HCT116 (cell line): Measurements from ENCODE around the gene TANGO6. TPM values are rescaled to one million over a fixed set of nuclear protein-coding genes. Genes with fewer than 3 reads are reported as not detected.

ENCODE experiments used
- ATAC-seq: fragments of 200-7000 bp; cut with Tn5 transposase; 2 replicates; pipeline ENCODE4 v1.9.1; 2020; ENCODE audit warnings: mild to moderate bottlenecking, moderate library complexity
- BruUV-seq: library from RNA; stranded (reverse); fragments of 400-500 nt; replicated peaks from 2 replicates; lab custom pipeline; 2021; lab: Mats Ljungman, UMichigan
- CTCF ChIA-PET: fragments of 300-600 bp; sonication (Branson Sonifier 250); formaldehyde crosslinking; loops from one replicate; lab custom pipeline; 2021; ENCODE audit warnings: antibody characterized with exemption; lab: Charles Lee
- POLR2A ChIA-PET: fragments of 300-600, 350-600 bp; sonication (Branson Sonifier 250); formaldehyde crosslinking; loops from one replicate; lab custom pipeline; 2021; ENCODE audit warnings: antibody characterized with exemption; lab: Charles Lee
- RAD21 ChIA-PET, 2 experiments: fragments of 300-600 bp; sonication (Branson Sonifier 250); formaldehyde crosslinking; loops; one replicate each; lab custom pipeline; 2023; ENCODE audit warnings: low total read pairs in 2 of 2; ENCODE audit not compliant: uncharacterized antibody in 2 of 2, unreplicated experiment in 2 of 2, low non-redundant PET in 1 of 2; lab: Charles Lee
- DNase-seq: peaks from one replicate; pipeline ENCODE4 v3.0.0-alpha.2; 2010; ENCODE audit warnings: low read depth, low spot score
- H2AFZ ChIP-seq: fragments of 200-600 bp; shearing (Covaris generic), sonication (generic); 2 replicates; pipeline ENCODE4 v1.6.1; 2017; ENCODE audit warnings: low read depth, mixed run types, mixed read lengths, antibody characterized with exemption, low read length; ENCODE audit not compliant: poor library complexity, severe bottlenecking
- H3K27ac ChIP-seq: 2 replicates; pipeline ENCODE4 v1.5.1; 2012; ENCODE audit warnings: low read depth, low read length
- H3K27me3 ChIP-seq: fragments of 200-600 bp; sonication (generic); 2 replicates; pipeline ENCODE4 v1.6.1; 2016; ENCODE audit warnings: mixed run types, low read length, mixed read lengths; ENCODE audit not compliant: insufficient read depth
- H3K36me3 ChIP-seq, 2 experiments: fragments of 200-500 bp in 1 of 2; fragments of 200-600 bp in 1 of 2; sonication (Bioruptor generic) in 1 of 2; sonication (generic) in 1 of 2; 2 replicates each; pipeline versions ENCODE4 v1.5.1 to v1.6.1; 2014 to 2016; ENCODE audit warnings: low read length in 2 of 2, inconsistent platforms in 1 of 2, mixed read lengths in 1 of 2, mixed run types in 1 of 2; ENCODE audit not compliant: insufficient read depth in 2 of 2, control insufficient read depth in 1 of 2
- H3K4me1 ChIP-seq, 2 experiments: fragments of 200-600 bp in 1 of 2; sonication (generic) in 1 of 2; 2 replicates each; pipeline versions ENCODE4 v1.5.1 to v1.6.1; 2012 to 2017; ENCODE audit warnings: low read length in 2 of 2, inconsistent platforms in 1 of 2, mild to moderate bottlenecking in 1 of 2, mixed read lengths in 1 of 2, mixed run types in 1 of 2, moderate library complexity in 1 of 2; ENCODE audit not compliant: insufficient read depth in 2 of 2, control insufficient read depth in 1 of 2
- H3K4me2 ChIP-seq: fragments of 200-600 bp; sonication (generic); 2 replicates; pipeline ENCODE4 v1.6.1; 2017; ENCODE audit warnings: mixed run types, low read length, mixed read lengths
- H3K4me3 ChIP-seq, 2 experiments: fragments of 200-600 bp in 1 of 2; sonication (generic) in 1 of 2; replicated peaks in 1 of 2; 2 replicates each; pipeline ENCODE4 v1.5.1; 2011 to 2016; ENCODE audit warnings: low read length in 2 of 2, control low read depth in 1 of 2, low read depth in 1 of 2, mild to moderate bottlenecking in 1 of 2, mixed read lengths in 1 of 2, mixed run types in 1 of 2
- H3K79me2 ChIP-seq: fragments of 200-600 bp; sonication (generic); 2 replicates; pipeline ENCODE4 v1.6.1; 2017; ENCODE audit warnings: mild to moderate bottlenecking, mixed run types, low read length, moderate library complexity, mixed read lengths; ENCODE audit not compliant: insufficient read depth
- H3K9ac ChIP-seq: fragments of 200-600 bp; sonication (generic); 2 replicates; pipeline ENCODE4 v1.6.1; 2016; ENCODE audit warnings: low read length, mixed read lengths
- H3K9me2 ChIP-seq: fragments of 200-600 bp; sonication (generic), shearing (Covaris generic); 2 replicates; pipeline ENCODE4 v1.6.1; 2017; ENCODE audit warnings: mixed run types, mild to moderate bottlenecking, moderate library complexity; ENCODE audit not compliant: insufficient read depth
- H3K9me3 ChIP-seq, 2 experiments: fragments of 200-500 bp in 1 of 2; fragments of 200-600 bp in 1 of 2; sonication (Bioruptor generic) in 1 of 2; sonication (generic) in 1 of 2; 2 replicates each; pipeline ENCODE4 v1.6.1; 2014 to 2017; ENCODE audit warnings: low read length in 2 of 2, mixed read lengths in 2 of 2, inconsistent platforms in 1 of 2, low read depth in 1 of 2, mild to moderate bottlenecking in 1 of 2, mixed run types in 1 of 2, moderate library complexity in 1 of 2; ENCODE audit not compliant: control insufficient read depth in 1 of 2, insufficient read depth in 1 of 2
- H4K20me1 ChIP-seq: fragments of 200-600 bp; sonication (generic), shearing (Covaris generic); 2 replicates; pipeline ENCODE4 v1.6.1; 2017; ENCODE audit warnings: mixed run types, mild to moderate bottlenecking, moderate library complexity; ENCODE audit not compliant: insufficient read depth
- CBX3 ChIP-seq: IDR thresholded peaks from 2 replicates; pipeline ENCODE4 v1.6.1; 2012; ENCODE audit warnings: low read depth
- CEBPB ChIP-seq: IDR thresholded peaks from 2 replicates; pipeline ENCODE4 v1.6.1; 2012; ENCODE audit warnings: low read depth
- JUND ChIP-seq: IDR thresholded peaks from 2 replicates; pipeline ENCODE4 v1.6.1; 2012
- intact Hi-C: fragments of 100-400 bp; cut with micrococcal nuclease; formaldehyde crosslinking; loops from 2 replicates; pipeline ENCODE4 v1.10.0; 2022
- total RNA-seq: library from RNA; stranded (reverse); gene quantifications from one replicate; pipeline ENCODE4 v1.2.1, GENCODE V29; 2021; ENCODE audit not compliant: unreplicated experiment
- TF ChIP-seq, protein P1 (sequence below): IDR thresholded peaks from 2 replicates; pipeline ENCODE4 v1.6.1; 2012

The TANGO6 gene
- total RNA-seq, 1 experiment from 2014 or later, result 16.4 TPM

DNA sequence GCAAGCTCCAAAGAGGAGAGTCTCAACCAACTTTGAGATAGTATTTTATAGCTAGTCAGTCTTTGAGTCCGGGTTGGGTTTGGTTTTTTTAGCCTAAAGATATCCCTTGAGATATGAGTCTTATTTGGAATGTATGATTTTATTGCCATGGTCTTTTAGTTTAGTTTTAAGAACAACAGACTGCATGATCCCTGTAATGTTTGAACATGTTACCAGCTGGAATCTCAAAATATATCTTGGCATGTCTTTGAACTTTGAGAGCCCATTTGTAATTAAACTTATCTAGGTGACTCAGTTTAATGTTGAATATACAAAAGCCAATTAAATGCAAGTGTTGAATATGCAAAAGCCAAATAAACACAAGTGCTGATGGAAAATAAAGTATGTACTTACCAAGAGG, 100.6 kb downstream of the TANGO6 start:
- H3K36me3 ChIP-seq, result no peaks in the 10 kb centered on the region
- ChIA-PET CTCF (no interaction called here), POLR2A (no interaction called here)
- no peaks in the 10 kb centered on the region for H3K27me3 ChIP-seq
- no peak for DNase-seq
- H3K79me2 ChIP-seq, result no peaks in the 10 kb centered on the region
- no peak overlapping the region for H3K27ac ChIP-seq
- BruUV-seq, result no TSS peak
- TF ChIP-seq JUND, result no peak
- TF ChIP-seq, all 23 proteins: peak for 0
- Histone ChIP-seq H3K9ac (no peak overlapping the region), H3K4me1 (no peaks in the 10 kb centered on the region), H3K9me2 (no peaks in the 10 kb centered on the region), H3K9me3 (no peaks in the 10 kb centered on the region), H4K20me1 (no peaks in the 10 kb centered on the region), H2AFZ (no peak overlapping the region), H3K4me3 (no peak overlapping the region), H3K4me2 (no peak overlapping the region)
- no peak for ATAC-seq
- RAD21 ChIA-PET, result no interaction called here
- intact Hi-C loops, result no loop called here

DNA sequence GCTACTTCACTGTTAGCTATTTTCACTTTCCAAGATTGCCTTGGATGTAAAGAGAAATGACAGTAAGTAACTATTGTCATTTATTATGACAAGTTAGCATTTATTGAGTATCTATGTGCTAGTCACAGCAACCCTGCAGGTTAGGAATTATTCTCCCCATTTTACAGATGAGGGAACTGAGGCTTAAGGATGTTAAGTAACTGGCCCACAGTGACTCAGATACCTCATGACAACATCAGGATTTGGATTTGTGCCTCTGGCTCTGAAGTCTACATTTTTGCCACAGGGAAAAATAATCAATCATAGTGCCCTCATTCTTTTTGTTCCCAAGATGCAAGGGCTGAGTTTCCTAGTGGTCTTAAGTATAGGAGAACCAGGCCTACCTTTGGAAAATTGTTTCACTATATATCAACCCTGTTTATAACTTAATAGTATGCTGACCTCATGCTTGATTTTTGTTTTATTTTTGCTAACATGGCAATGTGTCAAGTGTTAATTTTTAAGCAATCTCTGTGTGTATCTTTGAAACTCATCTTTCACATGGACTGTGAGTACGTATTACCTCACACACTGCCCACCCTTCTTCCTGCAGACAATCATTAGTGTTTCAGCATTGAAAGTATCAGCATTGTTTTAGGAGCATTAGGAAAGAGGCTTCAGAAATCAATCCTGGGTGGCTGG, 105.0 kb downstream of the TANGO6 start:
- CTCF ChIA-PET, result interaction anchor here (0.6 kb wide), 1 partner anchor 16 kb away, joined by 3 read pairs; no protein-coding TSS in a partner anchor
- Histone ChIP-seq H3K27me3 (no peaks in the 10 kb centered on the region), H3K4me2 (no peak overlapping the region), H3K9me3 (no peaks in the 10 kb centered on the region), H3K9ac (no peak overlapping the region), H3K79me2 (no peaks in the 10 kb centered on the region), H3K4me3 (no peak overlapping the region), H3K27ac (no peak overlapping the region), H3K36me3 (no peaks in the 10 kb centered on the region), H3K9me2 (no peaks in the 10 kb centered on the region), H4K20me1 (no peaks in the 10 kb centered on the region), H3K4me1 (peaks cover 14 to 27% of the 10 kb centered on the region in 2 experiments), H2AFZ (no peak overlapping the region)
- BruUV-seq, result no TSS peak
- ATAC-seq (no peak), DNase-seq (no peak)
- TF ChIP-seq CBX3 (peak; percentile 33; the same call in 1 of the 2 replicates), CEBPB (0 out of 2 replicates have a peak, but pooled peaks have one; percentile 17)
- TF ChIP-seq, protein P1, sequence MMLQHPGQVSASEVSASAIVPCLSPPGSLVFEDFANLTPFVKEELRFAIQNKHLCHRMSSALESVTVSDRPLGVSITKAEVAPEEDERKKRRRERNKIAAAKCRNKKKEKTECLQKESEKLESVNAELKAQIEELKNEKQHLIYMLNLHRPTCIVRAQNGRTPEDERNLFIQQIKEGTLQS, result no peak
- intact Hi-C loops, result no loop called here
- RAD21 ChIA-PET, result no interaction called here
- POLR2A ChIA-PET, result no interaction called here
